ENCODE measurements around the gene FGFRL1.

The FGFRL1 gene

GRCh38 chr4:1028574-1029220, 17.3 kb downstream of the FGFRL1 start:
- Mint-ChIP-seq H3K9me3 (no peaks in the 10 kb centered on the region), H3K36me3 (ENCODE audit: low read depth) (peaks cover 2% of the 10 kb centered on the region), H3K27me3 (ENCODE audit: low read depth) (no peaks in the 10 kb centered on the region), H3K4me3 (no peak overlapping the region), H3K27ac (no peak overlapping the region), H3K4me1 (ENCODE audit: low read depth) (peaks cover 6% of the 10 kb centered on the region)

GRCh38 chr4:1029529-1029928, 18.1 kb downstream of the FGFRL1 start:
- Mint-ChIP-seq H3K9me3 (no peaks in the 10 kb centered on the region), H3K36me3 (ENCODE audit: low read depth) (peaks cover 2% of the 10 kb centered on the region), H3K27ac (no peak overlapping the region), H3K4me1 (ENCODE audit: low read depth) (peaks cover 6% of the 10 kb centered on the region), H3K27me3 (ENCODE audit: low read depth) (no peaks in the 10 kb centered on the region), H3K4me3 (no peak overlapping the region)

GRCh38 chr4:1030031-1030430, 18.6 kb downstream of the FGFRL1 start:
- Mint-ChIP-seq H3K27me3 (ENCODE audit: low read depth) (no peaks in the 10 kb centered on the region), H3K4me1 (ENCODE audit: low read depth) (peaks cover 6% of the 10 kb centered on the region), H3K36me3 (ENCODE audit: low read depth) (peaks cover 2% of the 10 kb centered on the region), H3K27ac (no peak overlapping the region), H3K4me3 (no peak overlapping the region), H3K9me3 (no peaks in the 10 kb centered on the region)

- H3K9me3 Mint-ChIP-seq, result no peaks in the 10 kb centered on the region
- H3K27ac Mint-ChIP-seq, result no peak overlapping the region
- no peaks in the 10 kb centered on the region for H3K36me3 Mint-ChIP-seq (ENCODE audit: low read depth)
- H3K4me1 Mint-ChIP-seq (ENCODE audit: low read depth), result peaks cover 6% of the 10 kb centered on the region
- H3K27me3 Mint-ChIP-seq (ENCODE audit: low read depth), result no peaks in the 10 kb centered on the region
- no peak overlapping the region for H3K4me3 Mint-ChIP-seq
Measured at GRCh38 chr4:1030559-1030958, 19.1 kb downstream of the FGFRL1 start.

GRCh38 chr4:1031346-1031745, 19.9 kb downstream of the FGFRL1 start:
- Mint-ChIP-seq H3K36me3 (ENCODE audit: low read depth) (no peaks in the 10 kb centered on the region), H3K9me3 (no peaks in the 10 kb centered on the region), H3K27ac (no peak overlapping the region), H3K27me3 (ENCODE audit: low read depth) (no peaks in the 10 kb centered on the region), H3K4me3 (no peak overlapping the region), H3K4me1 (ENCODE audit: low read depth) (no peaks in the 10 kb centered on the region)

GRCh38 chr4:1031956-1032795, 20.8 kb downstream of the FGFRL1 start:
- Mint-ChIP-seq H3K4me1 (ENCODE audit: low read depth) (no peaks in the 10 kb centered on the region), H3K36me3 (ENCODE audit: low read depth) (no peaks in the 10 kb centered on the region), H3K9me3 (no peaks in the 10 kb centered on the region), H3K4me3 (no peak overlapping the region), H3K27ac (no peak overlapping the region), H3K27me3 (ENCODE audit: low read depth) (no peaks in the 10 kb centered on the region)

- no peaks in the 10 kb centered on the region for H3K27me3 Mint-ChIP-seq (ENCODE audit: low read depth)
- no peak overlapping the region for H3K4me3 Mint-ChIP-seq
- H3K36me3 Mint-ChIP-seq (ENCODE audit: low read depth), result no peaks in the 10 kb centered on the region
- H3K27ac Mint-ChIP-seq, result no peak overlapping the region
- H3K9me3 Mint-ChIP-seq, result no peaks in the 10 kb centered on the region
- no peaks in the 10 kb centered on the region for H3K4me1 Mint-ChIP-seq (ENCODE audit: low read depth)
Measured at GRCh38 chr4:1032861-1033260, 21.4 kb downstream of the FGFRL1 start.

- no peak overlapping the region for H3K4me3 Mint-ChIP-seq
- no peak overlapping the region for H3K27ac Mint-ChIP-seq
- no peaks in the 10 kb centered on the region for H3K9me3 Mint-ChIP-seq
- no peaks in the 10 kb centered on the region for H3K36me3 Mint-ChIP-seq (ENCODE audit: low read depth)
- no peaks in the 10 kb centered on the region for H3K4me1 Mint-ChIP-seq (ENCODE audit: low read depth)
- no peaks in the 10 kb centered on the region for H3K27me3 Mint-ChIP-seq (ENCODE audit: low read depth)
Measured at GRCh38 chr4:1033840-1034551, 22.6 kb downstream of the FGFRL1 start.

- Mint-ChIP-seq H3K27me3 (ENCODE audit: low read depth) (no peaks in the 10 kb centered on the region), H3K27ac (no peak overlapping the region), H3K4me3 (no peak overlapping the region)
Measured at GRCh38 chr4:1035510-1035909, 24.1 kb downstream of the FGFRL1 start.

GRCh38 chr4:1036095-1036494, 24.7 kb downstream of the FGFRL1 start:
- no peak overlapping the region for H3K27ac Mint-ChIP-seq
- no peaks in the 10 kb centered on the region for H3K36me3 Mint-ChIP-seq (ENCODE audit: low read depth)
- no peak overlapping the region for H3K4me3 Mint-ChIP-seq
- no peaks in the 10 kb centered on the region for H3K4me1 Mint-ChIP-seq (ENCODE audit: low read depth)
- H3K27me3 Mint-ChIP-seq (ENCODE audit: low read depth), result no peaks in the 10 kb centered on the region
- no peaks in the 10 kb centered on the region for H3K9me3 Mint-ChIP-seq

More at GRCh38 chr4:1035510-1035909, 24.1 kb downstream of the FGFRL1 start:
- H3K4me1 Mint-ChIP-seq (ENCODE audit: low read depth), result no peaks in the 10 kb centered on the region
- no peaks in the 10 kb centered on the region for H3K36me3 Mint-ChIP-seq (ENCODE audit: low read depth)
- no peaks in the 10 kb centered on the region for H3K9me3 Mint-ChIP-seq

GRCh38 chr4:1036976-1037810, 25.8 kb downstream of the FGFRL1 start:
- no peak overlapping the region for H3K27ac Mint-ChIP-seq
- no peaks in the 10 kb centered on the region for H3K36me3 Mint-ChIP-seq (ENCODE audit: low read depth)
- no peaks in the 10 kb centered on the region for H3K9me3 Mint-ChIP-seq
- no peak overlapping the region for H3K4me3 Mint-ChIP-seq
- no peaks in the 10 kb centered on the region for H3K27me3 Mint-ChIP-seq (ENCODE audit: low read depth)
- no peaks in the 10 kb centered on the region for H3K4me1 Mint-ChIP-seq (ENCODE audit: low read depth)

GRCh38 chr4:1038948-1039492, 27.6 kb downstream of the FGFRL1 start:
- H3K4me1 Mint-ChIP-seq (ENCODE audit: low read depth), result no peaks in the 10 kb centered on the region
- no peak overlapping the region for H3K4me3 Mint-ChIP-seq
- no peak overlapping the region for H3K27ac Mint-ChIP-seq
- no peaks in the 10 kb centered on the region for H3K27me3 Mint-ChIP-seq (ENCODE audit: low read depth)
- no peaks in the 10 kb centered on the region for H3K9me3 Mint-ChIP-seq
- no peaks in the 10 kb centered on the region for H3K36me3 Mint-ChIP-seq (ENCODE audit: low read depth)

GRCh38 chr4:1039493-1040343, 28.3 kb downstream of the FGFRL1 start:
- no peaks in the 10 kb centered on the region for H3K9me3 Mint-ChIP-seq
- H3K27ac Mint-ChIP-seq, result no peak overlapping the region
- H3K4me1 Mint-ChIP-seq (ENCODE audit: low read depth), result no peaks in the 10 kb centered on the region
- H3K4me3 Mint-ChIP-seq, result no peak overlapping the region
- H3K27me3 Mint-ChIP-seq (ENCODE audit: low read depth), result no peaks in the 10 kb centered on the region
- no peaks in the 10 kb centered on the region for H3K36me3 Mint-ChIP-seq (ENCODE audit: low read depth)

Measured in T-helper 1 cell treated with Interleukin-12 subunit alpha and Interleukin-12 subunit beta and Interleukin-4 antibody, amounts not matched to agents 30 μg/mL and 1 μg/mL, for 36 hours (primary cell).